HG02981 (cell line): ENCODE results near the gene FTSJ3.
A peak's percentile ranks its signal among the peaks of the same experiment; 100 is the strongest.
"Not testable (repeated sequence)": the region's sequence is repeated elsewhere in the genome, so short reads cannot be mapped to it uniquely, and the experiment has no call there.

Experiments used
- ATAC-seq: cut with Tn5 transposase; IDR thresholded peaks from one replicate; pipeline ENCODE4 v1.9.1; 2021; ENCODE audit warnings: mild to moderate bottlenecking, moderate library complexity; ENCODE audit not compliant: unreplicated experiment

FTSJ3 gene, protein sequence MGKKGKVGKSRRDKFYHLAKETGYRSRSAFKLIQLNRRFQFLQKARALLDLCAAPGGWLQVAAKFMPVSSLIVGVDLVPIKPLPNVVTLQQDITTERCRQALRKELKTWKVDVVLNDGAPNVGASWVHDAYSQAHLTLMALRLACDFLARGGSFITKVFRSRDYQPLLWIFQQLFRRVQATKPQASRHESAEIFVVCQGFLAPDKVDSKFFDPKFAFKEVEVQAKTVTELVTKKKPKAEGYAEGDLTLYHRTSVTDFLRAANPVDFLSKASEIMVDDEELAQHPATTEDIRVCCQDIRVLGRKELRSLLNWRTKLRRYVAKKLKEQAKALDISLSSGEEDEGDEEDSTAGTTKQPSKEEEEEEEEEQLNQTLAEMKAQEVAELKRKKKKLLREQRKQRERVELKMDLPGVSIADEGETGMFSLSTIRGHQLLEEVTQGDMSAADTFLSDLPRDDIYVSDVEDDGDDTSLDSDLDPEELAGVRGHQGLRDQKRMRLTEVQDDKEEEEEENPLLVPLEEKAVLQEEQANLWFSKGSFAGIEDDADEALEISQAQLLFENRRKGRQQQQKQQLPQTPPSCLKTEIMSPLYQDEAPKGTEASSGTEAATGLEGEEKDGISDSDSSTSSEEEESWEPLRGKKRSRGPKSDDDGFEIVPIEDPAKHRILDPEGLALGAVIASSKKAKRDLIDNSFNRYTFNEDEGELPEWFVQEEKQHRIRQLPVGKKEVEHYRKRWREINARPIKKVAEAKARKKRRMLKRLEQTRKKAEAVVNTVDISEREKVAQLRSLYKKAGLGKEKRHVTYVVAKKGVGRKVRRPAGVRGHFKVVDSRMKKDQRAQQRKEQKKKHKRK

DNA sequence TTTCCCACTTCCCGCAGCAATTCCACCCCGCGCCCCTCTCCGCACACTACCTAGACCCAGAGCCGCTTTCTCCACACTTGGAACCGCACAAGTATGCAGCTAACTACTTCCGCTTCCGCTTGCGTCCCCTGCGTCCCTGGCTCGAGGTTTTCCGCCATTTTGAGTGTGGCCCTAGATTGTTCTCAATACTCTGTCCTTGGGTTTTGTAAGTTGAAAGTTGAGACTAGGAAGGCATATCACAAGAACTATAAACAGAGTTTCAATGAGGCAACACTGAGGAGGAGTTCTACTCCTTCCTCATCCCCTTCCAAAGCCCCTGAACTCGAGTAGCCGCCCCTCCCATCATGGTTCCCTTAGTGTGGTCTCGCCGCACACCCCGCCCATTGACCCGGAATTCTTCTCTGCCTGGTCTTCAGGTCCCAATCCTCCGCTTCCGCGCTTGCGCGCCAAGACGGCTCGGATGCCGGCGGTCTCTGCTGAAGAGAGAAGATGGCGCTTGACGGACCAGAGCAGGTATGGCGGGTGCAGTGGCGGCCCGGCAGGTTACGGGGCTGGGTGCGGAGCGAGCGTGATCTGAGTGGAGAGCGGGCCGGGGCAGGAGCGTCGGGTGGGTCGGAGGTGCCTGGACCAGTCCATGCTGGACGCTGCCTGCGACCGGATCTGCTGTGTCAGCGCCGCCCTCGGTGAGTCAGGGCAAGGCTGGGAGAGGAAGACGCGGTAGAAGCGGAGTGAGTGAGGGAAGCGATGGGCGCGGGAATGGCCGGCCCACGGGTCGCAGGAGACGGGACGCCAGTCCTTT is at the start of gene FTSJ3, which contains the start of gene PSMC5:
FTSJ3 (minus strand) TSS at position 662 of the 799 bp plus-strand sequence. CDS start 761 bp downstream, outside the sequence.
PSMC5 (plus strand) TSS at position 430 of the 799 bp plus-strand sequence; CDS start at position 490, 60 bp downstream.
- ATAC-seq, result peak; percentile 89

DNA sequence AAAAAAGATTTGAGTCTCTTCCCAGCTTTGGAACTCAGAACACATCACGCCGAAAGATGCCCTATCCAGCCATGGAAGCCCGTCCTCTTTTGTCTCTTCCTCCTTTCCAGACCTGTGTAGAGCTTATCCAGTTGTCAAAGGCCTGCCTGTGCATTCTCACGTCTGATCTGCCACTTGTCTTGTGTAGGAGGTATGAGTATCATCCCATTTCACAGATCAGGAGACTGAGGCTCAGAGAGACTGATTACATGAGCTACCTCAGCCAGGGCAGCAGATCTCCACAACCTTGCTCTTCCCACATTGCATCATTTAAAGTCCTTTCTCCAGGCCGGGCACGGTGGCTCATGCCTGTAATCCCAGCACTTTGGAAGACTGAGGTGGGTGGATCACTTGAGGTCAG is 47.2 kb upstream of the FTSJ3 start:
- not testable (repeated sequence) for ATAC-seq

DNA sequence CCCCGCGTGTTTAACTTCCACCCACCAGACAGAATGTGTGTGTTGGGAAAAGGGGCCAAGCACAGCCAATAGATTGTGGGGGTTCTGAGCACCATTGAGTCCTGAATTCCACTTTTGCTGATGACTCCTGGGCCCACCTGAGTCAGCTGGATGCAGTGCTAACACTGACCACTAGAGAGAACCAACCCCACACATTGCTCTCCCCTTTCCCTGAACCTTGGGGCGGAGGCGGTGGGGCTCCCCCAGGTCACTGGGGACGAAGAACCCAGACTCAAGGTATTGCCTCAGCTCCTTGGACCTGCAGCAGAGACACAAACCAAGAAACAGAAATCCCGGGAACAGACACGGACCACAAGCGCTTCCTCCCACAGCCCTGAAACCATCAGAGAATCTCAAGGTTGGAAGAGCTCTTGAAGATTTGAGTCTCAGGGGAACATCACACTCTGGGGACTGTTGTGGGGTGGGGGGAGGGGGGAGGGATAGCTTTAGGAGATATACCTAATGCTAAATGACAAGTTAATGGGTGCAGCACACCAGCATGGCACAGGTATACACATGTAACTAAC is 46.7 kb upstream of the FTSJ3 start:
- not testable (repeated sequence) for ATAC-seq

DNA sequence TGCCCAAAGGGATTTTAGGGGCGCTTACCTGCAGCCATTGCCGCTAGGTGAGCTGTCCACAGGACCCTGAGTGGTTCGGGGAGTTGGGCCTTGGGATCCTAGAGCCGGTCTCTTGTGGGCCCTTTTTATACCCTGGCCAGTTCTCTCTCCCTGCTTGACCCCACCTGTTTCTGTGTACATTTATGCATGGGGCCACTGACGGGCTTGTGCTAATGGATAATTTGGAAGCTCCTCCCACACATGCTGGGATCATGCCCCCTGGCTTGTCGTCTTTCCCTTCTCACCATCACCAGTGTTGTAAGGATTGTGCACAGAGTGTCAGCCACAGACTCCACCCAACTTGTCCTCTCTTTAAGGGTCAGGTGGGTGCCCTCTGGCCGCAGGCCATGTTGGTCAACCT is 46.1 kb upstream of the FTSJ3 start, which contains the start of gene CSH2:
CSH2 (minus strand) TSS at position 101 of the 400 bp plus-strand sequence; CDS start at position 38, 63 bp downstream.
- not testable (repeated sequence) for ATAC-seq

DNA sequence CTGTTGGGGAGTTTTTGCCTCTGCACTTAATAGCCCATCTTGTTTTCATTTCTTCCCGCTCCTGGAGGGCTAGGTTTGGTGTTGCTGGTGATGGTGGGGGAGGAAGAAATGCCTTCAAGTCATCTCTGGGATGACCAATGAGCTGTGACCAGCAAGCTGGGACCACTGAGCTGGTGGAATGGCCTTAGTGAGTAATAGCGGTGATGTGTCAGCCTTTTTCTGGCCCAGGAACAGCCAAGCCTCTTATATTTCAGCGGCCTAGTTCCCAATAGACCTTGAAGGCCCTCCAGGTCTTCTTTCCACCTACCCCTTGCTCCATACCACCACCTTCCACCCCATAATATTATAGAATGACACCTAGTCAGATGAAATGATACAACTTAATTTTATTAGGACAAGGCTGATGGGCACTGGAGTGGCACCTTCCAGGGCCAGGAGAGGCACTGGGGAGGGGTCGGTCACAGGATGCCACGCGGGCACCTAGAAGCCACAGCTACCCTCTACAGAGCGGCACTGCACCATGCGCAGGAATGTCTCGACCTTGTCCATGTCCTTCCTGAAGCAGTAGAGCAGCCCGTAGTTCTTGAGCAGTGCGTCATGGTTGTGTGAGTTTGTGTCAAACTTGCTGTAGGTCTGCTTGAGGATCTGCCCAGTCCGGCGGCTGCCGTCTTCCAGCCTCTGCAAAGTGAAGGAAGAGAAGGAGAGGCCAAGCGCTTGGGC is 44.3 kb upstream of the FTSJ3 start:
- not testable (repeated sequence) for ATAC-seq

DNA sequence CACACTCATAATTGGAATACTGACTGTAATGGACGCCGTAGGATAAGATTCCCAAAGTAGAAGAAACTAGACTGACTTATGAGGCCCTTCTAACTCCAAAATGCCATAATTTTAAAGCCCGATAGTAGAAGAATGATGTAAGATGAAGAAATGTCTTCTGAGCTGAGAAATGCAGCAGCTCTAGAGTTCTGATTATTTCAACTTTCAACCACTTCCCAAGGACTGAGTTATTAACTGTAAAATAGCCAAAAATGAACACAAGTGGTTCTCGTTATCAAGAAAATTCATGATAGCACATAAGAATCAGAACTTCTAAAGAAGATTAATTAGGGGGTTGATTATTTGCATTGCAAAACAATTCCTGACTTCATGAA is 42.8 kb upstream of the FTSJ3 start:
- not testable (repeated sequence) for ATAC-seq

DNA sequence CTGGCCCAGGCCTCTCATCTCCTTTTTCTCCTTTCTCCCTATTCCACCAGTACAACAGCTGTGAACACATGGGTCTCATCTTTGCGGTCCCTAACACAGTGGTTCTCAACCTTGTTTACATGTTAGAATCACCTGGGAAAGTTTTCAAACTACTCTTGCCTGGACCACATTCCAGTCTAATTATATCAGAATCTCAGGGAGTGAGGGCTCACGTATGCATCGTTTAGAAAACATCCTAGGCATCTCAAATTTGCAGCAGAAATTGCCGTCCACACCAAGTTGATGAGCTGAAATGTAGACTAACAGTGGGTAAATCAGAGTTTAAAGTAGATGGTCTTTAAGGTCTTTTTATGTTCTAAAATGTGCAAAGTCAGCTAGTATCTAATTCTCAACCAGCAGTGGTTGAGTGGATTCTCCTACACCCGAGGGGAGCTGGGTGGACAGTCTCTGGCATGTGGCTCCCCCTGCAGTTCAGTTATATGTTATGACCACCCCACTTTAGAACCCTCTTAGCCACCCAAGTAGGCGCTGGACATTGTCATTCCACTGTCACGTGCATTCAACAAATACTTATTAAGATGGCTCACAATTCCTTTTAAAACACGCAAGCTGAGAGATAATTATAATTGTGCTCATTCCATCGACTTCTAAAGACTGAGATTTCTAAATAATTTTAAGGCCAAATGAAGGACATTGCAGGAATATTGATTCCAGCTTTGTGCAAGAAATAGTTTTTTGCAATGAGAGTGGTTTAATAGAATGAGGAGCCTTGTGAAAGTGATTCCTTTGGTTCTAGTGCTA is 42.2 kb upstream of the FTSJ3 start:
- not testable (repeated sequence) for ATAC-seq

DNA sequence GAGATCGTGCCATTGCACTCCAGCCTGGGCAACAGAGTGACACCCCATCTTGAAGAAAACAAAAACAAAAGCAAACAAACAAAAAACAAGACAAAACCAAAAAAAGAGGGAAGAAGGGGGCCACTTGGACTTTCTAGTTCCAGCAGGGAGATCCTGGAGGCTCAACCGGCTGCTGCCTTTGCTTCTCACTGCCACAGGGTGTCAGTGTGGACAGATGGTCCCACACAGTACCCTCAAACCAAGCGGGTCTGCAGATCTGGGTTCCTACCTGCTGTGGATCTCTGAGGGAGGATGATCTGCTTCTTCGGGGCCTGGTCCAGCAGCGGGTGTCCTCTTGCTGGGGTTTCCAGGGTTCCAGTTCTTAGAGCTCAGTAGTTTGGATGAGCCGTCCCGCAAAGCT is 39.2 kb upstream of the FTSJ3 start:
- ATAC-seq, result not testable (repeated sequence)

DNA sequence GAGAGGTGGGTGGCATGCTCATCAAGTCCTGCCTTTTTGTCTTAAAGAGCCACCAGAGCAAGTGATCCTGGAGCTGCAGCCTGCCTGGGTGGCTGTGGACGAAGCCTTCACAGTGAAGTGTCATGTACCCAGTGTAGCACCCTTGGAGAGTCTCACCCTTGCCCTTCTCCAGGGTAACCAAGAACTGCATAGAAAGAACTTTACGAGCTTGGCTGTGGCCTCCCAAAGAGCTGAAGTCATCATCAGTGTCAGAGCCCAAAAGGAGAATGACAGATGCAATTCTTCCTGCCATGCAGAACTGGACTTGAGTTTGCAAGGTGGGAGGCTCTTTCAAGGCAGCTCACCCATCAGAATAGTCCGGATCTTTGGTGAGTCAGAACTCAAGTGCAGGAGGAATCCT is 31.8 kb upstream of the FTSJ3 start:
- no peak for ATAC-seq

DNA sequence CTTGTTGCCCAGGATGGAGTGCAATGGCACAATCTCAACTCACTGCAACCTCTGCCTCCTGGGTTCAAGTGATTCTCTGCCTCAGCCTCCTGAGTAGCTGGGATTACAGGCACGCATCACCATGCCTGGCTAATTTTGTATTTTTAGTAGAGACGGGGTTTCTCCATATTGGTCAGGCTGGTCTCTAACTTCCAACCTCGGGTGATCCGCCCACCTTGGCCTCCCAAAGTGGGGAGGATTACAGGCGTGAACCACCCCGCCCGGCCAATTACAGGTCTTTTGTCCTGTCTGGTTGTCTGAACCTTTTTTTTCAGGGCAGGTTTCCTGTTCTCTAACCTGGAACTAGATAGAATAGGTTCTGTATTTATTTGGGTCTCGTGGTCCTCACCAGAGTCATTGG is 29.0 kb upstream of the FTSJ3 start:
- not testable (repeated sequence) for ATAC-seq

DNA sequence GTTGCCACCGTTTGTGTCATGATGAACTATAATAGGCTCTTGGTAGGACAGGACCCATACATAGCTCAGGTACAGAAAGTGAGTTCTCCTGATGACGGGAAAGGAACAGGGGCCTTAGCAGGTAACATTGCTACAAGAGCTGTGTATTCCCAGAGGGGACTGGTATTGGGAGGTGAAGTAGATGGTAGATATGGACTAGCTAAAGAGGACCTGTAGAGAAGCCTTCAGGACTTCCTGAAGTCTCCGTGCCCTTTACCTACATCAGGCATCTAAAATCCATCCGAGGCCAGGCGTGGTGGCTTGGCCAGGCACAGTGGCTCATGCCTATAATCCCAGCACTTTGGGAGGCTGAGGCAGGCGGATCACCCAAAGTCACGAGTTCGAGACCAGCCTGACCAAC is 27.7 kb upstream of the FTSJ3 start:
- no peak for ATAC-seq

DNA sequence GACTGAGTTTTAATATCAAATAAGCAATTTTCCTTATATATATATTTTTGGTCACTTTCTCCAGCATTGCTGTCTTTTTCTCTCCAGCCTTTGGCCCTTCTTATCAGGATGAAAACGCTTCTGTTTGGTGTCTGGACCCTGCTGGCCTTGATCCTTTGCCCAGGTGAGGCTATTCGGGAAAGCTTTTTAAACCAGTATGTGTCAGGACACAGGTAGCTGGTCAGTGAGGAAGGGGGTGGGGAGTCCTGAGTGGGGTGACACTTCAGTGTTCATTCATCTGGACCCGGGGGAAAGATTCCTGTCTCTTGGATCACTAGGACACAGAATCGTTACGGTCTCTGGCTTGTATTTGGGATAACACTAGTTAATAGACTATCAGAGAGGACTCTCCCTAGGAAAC is 27.2 kb upstream of the FTSJ3 start:
- no peak for ATAC-seq

DNA sequence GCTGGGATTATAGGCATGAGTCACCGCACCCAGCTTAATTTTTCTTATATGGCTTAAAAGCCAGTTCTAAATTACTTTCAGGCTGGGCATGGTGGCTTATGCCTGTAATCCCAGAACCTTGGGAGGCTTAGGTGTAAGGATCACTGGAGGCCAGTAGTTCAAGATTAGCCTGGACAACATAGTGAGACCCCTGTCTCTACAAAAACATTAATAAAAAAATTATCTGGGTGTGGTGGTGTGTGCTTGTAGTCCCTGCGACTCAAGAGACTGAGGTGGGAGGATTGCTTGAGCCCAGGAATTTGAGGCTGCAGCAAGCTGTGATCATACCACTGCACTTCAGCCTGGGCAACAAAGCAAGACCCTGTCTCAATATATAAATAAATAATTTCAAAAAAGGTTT is 25.8 kb upstream of the FTSJ3 start:
- ATAC-seq, result no peak

DNA sequence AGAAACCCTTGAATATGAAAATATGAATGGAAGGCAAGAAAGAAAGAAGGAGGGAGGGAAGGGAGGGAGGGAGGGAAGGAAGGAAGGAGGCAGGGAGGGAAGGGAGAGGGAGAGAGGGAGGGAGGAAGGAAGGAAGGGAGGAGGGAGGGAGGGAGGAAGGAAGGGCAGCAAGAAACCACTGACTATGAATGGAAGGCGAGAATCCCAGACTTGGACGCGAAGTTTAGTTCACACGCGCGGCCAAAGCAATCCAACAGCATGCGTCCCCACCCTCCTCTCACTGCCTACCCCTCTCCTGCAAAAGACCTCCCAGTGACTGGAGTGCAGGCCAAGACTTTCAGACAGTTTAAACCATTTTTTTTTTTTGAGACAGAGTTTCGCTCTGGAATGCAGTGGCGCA is 22.9 kb upstream of the FTSJ3 start:
- ATAC-seq, result no peak

DNA sequence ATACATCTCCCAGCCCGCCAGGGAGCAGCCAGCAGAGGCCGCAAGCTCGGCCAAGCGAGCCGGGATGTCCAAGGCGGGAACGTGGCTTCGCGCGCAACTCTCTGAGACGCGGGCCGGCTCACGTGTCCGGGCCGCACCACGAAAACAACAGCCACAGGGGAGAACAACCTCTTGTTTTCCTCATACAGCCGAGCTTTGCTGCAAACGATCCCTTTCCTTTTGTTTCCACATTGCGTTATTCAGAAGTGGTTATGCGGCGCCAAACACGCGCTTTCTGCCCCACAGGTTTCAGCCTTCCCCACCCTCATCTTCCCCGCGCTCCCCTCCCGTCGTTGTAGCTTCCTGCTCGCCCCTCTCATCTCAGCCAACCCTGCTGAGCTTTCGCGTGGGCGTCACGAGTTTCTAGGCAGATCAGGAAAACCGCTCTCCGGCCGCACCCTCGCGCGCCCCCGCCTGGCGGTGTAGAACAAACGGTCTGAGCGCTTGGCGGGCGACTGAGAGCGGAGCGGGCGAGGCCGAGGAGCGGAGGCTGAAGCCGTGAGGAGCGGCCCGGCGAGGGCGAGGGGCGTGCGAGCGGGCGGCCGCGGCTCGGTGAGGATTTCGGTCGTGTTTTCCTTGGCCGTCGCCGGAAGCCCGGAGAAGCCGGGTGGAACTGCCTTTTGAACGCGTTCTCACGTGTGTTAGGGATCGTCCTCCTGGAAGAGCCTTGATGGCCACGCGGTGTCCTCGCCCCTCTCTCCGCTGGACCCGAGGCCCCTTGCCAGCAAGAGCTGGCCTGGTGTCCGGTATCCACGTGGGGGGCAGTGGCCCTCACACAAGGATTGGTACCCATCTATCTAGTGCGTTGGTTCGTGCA is 21.6 kb upstream of the FTSJ3 start:
- ATAC-seq, result peak; percentile 82

DNA sequence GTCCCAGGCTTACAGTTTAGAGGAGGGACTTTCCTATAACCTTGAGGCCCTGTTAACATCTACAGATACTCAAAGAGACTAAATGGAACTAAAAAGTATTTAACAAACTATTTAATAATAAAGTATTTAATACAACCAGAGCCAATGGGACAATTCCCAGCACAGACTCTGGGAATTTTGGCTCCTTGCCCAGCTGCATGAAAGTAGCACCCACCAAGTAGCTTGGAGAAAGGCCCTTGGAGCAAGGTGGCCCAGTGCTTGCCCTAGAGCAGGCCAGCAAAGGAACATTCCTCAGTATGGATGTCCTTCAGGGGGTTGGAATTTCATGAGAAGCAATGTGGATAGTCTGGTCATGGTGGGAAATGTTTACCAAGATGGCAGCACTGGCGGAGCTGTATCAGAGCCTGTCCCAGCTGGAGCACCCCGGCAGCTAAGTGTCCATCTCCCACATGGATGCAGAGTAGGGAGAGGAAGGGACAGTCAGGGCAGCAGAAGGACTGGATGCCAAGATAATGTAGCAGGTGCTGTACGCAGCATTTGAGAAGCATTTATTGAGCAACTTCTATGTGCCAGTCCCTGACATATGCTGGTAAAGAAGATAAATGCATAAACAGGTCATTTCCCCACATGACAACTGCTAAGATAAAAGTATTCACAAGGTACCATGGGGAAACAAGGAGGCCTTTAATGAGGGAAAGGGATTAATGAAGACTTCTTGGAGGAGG is 20.2 kb upstream of the FTSJ3 start:
- ATAC-seq, result no peak

DNA sequence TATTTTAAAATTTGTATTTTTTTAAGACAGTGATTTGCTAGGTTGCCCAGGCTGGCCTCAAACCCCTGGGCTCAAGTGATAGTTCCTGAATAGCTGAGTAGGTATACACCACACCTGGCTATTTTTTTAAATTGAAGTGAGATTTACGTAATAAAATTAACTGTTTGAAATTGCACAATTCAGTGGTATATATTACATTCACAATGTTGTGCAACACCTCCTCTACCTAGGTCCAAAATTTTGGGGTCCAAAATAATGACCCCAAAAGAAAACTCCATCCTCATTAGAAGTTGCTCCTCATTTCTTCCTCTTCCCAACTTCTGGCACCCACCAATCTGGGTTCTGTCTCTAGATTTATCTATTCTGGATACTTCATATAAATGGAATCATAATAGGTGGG is 18.0 kb upstream of the FTSJ3 start:
- no peak for ATAC-seq
